K562 (cell line): ENCODE measurements around the gene TBCEL.

ENCODE experiments used
- BRF1 ChIP-seq: IDR thresholded peaks from 3 replicates; pipeline ENCODE4 v1.6.1; 2011; ENCODE audit warnings: borderline replicate concordance, mild to moderate bottlenecking; ENCODE audit not compliant: insufficient read length; ENCODE audit errors: extremely low read depth
- DNMT1 ChIP-seq: fragments of 450-650 bp; IDR thresholded peaks from 2 replicates; pipeline ENCODE4 v1.6.1; 2016; ENCODE audit warnings: antibody characterized with exemption, mild to moderate bottlenecking
- RREB1 ChIP-seq: fragments of 250-450 bp; sonication (Bioruptor Pico); IDR thresholded peaks from 2 replicates; pipeline ENCODE4 v1.4.0; 2020
- TEAD1 ChIP-seq, 2 experiments: fragments of 450-650 bp in 1 of 2; sonication (generic) in 1 of 2; formaldehyde crosslinking; IDR thresholded peaks; 2 replicates each; pipeline versions ENCODE4 v1.4.0 to v1.8.0; 2020 to 2022; ENCODE audit warnings: mild to moderate bottlenecking in 2 of 2, missing genetic modification reagents in 1 of 2
- ZBTB1 ChIP-seq: sonication (generic); formaldehyde crosslinking; IDR thresholded peaks from 2 replicates; pipeline ENCODE4 v1.8.1; 2023; ENCODE audit warnings: missing genetic modification reagents, low read depth, mild to moderate bottlenecking, borderline replicate concordance

- TF ChIP-seq TEAD1 (CRISPR knock-in tag; IDR thresholded peaks at IDR 0.05) (no peak), BRF1 (no peak), ZBTB1 (CRISPR knock-in tag) (no peak), DNMT1 (no peak), RREB1 (CRISPR knock-in tag) (no peak)
Measured at GRCh38 chr11:121119440-121119839, 95.5 kb downstream of the TBCEL start.
